HG03064 (cell line): ENCODE results near the gene FCHSD2.

Source experiments
- ATAC-seq: cut with Tn5 transposase; IDR thresholded peaks from one replicate; pipeline ENCODE4 v1.9.1; 2021; ENCODE audit warnings: low read depth; ENCODE audit not compliant: unreplicated experiment

The FCHSD2 gene

DNA sequence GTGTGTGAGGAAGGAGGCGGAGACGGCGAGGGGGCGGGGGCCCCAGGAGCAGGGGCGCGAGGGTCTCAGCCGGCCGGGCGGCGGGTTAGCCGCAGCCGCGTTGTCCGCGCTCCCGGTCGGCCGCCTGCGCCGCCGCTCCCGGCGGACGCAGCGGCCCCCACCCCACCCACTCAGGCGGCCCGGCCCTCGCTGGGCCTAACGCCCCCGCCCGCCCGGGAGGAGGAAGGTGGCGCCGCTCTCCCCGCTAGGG is at the start of gene FCHSD2:
TSS of gene FCHSD2 (minus strand) at position 191 of the 250 bp plus-strand sequence. CDS start 441 bp downstream, outside the sequence.
- ATAC-seq = no peak

DNA sequence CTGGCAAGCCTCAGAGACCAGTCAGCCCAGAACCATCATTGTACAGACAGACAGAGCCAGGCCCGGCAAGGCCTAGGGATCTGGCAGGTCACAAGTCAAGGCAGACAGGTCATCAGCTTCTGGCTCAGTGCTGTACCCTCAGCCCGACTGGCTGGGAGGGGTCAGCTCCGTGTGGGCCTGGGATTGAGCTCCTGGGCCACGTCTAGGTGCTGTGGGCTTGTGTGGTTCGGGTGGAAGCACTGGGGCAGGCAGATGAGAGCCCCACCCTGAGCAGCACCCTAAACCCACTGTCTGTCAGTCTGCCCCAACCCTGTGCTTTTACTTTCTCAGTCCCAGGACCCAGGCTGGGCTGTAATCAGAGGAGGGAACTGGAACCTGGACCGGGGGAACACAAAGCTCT is 49.0 kb upstream of the FCHSD2 start:
- ATAC-seq = no peak

DNA sequence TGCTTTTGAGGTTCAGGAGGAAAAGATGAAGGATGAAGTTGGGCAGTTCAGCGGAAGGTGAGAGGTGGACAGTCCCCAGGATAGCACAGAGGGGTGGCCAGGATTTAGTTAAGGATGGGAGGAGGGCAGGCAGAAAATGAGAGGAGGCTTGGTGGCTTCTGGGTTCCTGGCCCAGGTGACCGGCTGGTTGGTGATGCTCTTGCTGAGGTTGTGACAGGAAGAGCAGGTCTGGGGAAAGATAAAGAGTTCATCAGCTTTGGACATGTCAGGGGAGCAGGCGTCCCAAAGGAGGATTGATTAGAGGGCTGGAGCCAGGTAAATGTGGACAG is 48.4 kb upstream of the FCHSD2 start:
- no peak for ATAC-seq

DNA sequence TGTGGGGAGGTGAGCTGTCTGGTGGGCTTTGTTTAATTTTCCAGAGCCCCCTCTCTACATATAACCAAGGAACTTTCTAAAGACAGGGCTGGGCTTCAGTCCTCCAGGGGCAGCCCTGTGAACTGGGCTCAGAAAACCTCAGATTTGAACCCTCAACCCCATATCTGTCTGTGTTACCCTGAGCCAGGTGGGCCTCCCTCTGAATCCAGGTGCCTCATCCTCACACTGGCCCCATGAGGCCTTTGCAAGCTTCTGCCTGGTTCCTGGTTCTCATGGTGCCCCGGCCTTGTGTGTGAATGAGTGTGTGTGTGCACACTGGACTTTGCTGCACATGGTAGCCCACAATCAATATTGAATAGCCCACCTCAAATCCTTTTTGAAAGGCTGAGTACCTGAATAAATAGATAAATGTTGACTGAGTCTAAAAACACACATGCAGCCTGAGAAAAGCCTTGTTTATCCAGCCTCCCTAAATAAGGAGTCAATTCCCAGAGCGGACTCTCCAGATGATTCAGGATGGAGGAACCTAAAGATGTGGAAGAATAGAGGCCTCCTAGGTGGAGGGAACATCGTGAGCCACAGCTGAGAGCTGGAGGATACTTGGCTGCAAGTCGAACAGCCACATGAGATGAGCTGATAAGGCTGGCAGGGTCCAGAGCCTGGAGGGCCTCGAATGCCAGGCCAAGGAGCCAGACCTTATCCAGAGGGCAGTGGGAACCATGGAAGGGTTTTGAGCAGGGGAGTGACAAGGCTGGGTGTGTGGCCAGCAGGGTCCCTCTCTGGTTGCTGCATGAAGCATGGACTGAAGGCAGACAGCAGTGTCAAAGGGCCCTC is 47.8 kb upstream of the FCHSD2 start:
- no peak for ATAC-seq

DNA sequence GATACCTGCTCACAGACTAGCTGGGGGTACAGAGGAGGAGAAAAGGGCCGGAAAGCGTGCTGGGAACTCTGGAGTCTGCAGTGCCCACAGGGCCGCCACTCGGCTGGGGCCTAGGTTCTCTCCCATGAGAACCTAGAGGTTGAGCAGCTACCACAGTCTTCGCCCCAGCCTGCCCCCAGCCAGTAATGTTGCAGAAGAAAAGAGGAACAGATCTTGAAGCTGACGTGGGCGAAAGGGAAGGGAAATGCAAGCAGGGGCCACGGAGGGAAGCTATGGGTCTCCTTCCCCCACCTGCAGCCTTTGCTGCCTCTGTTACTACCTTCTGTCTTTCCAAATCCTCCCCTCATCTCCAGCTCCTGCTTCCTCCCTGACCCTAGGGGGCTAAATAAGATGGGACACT is 47.2 kb upstream of the FCHSD2 start:
- ATAC-seq = no peak

DNA sequence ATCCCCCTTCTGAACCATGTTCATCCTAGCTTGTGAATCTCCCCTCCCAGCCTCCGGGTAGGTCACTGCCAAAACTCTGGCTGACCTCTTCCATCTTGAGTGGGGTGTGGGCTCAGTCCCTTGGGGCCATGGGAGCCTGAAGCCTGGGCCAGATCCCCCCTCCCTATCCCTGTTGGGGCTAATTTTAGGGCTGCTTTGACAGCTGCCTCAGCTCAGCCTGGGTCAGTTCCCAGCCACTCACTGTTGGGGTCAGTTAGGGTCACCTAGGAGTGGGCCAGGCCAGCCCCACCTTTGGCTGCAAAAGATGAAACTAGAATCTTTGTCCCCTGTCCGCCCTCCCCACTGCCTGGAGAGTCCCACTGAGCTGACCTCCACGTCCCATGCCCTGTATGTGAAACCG is 46.2 kb upstream of the FCHSD2 start:
- no peak for ATAC-seq

DNA sequence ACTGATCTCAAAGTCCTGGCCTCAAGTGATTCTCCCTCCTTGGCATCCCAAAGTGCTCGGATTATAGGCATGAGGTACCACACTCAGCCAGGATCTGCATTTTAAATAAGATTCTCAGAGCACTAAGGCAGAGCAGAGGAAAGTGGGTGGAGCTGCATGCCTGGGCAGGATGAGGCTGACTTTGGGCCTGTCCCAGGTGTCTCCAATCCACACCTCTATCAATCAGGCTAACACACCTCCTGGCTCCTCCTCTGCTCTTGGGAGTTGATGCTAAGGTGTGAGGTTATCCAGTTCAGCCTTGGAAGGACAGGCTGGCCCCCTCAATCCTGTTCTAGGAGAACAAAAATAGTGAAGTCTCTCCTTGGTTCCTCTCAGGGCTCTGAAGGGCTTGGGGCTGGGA is 45.7 kb upstream of the FCHSD2 start:
- ATAC-seq = no peak

DNA sequence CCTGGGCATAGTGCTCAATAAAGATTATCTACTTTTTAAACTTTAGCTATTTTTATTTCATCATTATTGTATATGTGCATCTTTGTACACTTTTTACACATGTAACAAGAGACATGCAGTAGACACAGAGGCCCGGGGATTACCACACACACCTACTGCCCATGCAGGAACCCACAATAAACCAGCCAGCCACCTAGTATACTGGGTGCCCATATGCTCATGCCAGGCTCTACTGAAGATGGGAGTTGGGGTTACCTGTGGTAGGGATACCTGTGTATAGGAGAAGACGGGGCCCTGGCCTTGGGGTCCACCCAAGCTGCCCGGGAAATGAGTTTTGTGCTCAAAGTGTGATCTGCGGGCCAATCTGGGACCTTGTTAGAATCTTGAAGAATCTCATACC is 44.8 kb upstream of the FCHSD2 start:
- ATAC-seq = no peak

DNA sequence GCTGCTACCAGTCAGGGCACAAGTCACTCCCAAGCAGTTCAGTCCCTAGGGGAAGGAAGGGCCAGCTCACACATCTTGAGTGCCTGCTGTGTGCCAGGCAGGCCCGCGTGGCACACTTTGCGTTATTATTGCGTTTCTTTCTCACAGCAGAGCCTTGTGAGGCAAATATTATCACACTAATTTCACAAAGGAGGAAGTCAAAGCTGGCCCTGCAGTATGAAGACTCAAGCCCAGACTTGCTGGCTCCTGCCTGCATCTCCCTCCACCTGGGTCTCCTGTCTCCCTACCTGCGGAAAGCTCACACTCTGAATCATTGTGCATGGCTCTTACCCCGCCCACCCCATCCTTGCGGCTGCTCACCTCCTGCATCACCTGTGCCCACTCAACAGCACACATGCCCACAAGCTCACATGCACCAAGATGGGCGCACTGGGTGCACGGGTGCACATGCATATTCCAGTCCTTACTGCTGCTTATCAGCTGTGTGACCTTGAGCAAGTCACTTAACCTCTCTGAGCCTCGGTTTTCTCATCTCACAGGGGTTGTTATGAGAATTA is 44.3 kb upstream of the FCHSD2 start:
- ATAC-seq = no peak

DNA sequence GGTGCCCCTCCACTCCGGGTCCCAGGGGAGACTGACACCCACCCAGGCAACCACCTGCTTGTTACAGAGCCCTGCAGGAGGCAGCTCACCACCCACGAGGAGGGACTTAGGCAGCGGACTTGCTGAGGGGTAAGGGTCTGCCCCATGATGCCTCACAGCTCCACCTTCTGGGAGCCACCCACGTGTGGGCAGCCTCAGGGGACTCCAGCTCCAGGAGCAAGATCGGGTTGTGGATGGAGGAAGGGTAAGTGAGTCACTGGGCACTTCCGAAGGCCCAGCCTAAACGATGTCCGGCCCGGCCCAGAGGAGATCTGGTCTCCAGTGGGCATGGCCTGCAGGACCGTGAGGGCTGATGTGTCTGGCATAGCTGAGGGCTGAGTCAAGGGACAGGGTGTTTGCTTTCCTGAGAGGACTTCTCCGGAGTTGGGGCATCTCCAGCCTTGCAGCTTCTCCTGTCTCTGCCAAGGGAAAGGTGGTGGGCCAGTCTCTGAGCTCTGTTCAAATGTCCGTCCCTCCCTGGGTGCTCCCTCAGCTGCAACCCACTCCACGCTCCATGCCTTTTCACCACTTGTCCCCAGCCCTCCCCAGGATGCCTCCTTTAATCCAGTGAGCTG is 43.7 kb upstream of the FCHSD2 start:
- ATAC-seq = no peak

DNA sequence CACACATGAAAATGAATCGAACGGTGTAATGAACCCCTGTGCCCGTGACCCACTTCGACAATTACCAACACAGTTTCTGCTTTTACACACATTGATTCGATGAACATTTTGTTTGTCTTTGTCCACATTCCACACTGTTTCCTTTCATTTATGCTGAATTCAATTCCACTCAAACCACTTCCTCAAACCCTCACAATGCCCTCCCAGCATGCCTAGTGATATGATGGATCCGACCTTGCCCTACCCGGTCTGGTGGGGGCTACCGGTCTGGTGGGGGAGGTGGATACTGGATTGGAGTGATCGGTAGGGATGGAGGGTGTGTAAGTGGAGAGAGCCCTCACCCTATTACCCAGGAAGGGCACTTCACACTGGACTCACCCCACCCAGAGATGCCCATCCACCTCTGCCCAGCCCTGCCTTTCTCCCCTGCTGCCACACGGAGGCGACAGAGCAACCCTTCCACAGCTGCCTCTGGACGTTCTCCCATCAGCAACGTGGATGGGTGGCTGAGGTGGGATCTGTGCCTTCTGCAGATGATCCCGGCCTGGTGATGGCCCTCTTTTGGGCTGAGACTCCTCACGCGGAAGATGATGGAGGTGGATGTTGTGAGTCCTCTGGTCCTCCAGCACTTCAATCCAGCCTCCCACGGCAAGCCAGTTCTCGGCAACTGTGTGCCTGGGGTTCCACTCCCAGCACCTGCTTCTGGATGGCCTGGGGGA is 43.0 kb upstream of the FCHSD2 start:
- ATAC-seq = no peak

DNA sequence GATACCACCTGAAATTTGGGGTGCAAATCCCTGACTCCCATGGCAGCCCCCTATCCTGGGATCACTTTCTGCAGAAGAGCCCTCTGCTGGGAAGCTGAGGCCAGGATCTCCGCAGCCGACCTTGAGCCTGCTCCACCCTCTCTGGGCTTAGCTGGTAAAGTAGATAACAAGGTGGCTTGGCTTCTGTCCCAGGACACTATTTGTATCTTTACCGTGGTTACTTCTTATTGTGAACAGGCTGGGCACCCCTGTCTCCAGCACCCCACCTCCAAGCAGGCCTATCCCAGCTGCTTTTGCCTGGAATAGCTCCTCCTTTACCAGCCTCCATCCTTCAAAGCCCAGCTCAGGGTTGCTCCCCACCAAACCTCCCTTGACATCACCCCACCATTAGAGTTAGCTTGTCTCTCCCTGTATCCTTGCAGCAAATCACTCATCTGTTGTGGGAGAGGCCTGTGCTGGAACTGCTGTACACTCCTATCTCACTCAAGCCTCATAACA is 40.8 kb upstream of the FCHSD2 start:
- ATAC-seq = no peak

DNA sequence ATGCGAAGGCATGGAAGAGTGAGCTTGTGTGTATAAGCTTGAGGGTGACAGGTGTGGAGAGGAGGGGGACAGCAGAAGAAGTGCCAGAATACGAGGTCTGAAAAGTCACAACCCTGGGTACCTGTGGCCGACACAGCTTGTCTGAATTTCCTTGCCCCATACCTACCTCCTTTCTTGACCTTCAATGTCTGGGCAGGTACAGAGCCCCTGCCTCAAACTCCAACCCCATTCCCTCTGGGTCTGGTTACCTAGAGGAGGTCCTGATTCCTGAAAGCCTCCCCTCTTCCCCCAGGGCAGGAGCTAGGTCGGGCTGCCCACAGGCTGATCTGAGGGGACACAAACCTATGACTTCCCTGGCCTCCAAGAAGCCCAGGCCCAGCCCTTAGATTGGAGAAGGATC is 36.6 kb upstream of the FCHSD2 start:
- no peak for ATAC-seq

DNA sequence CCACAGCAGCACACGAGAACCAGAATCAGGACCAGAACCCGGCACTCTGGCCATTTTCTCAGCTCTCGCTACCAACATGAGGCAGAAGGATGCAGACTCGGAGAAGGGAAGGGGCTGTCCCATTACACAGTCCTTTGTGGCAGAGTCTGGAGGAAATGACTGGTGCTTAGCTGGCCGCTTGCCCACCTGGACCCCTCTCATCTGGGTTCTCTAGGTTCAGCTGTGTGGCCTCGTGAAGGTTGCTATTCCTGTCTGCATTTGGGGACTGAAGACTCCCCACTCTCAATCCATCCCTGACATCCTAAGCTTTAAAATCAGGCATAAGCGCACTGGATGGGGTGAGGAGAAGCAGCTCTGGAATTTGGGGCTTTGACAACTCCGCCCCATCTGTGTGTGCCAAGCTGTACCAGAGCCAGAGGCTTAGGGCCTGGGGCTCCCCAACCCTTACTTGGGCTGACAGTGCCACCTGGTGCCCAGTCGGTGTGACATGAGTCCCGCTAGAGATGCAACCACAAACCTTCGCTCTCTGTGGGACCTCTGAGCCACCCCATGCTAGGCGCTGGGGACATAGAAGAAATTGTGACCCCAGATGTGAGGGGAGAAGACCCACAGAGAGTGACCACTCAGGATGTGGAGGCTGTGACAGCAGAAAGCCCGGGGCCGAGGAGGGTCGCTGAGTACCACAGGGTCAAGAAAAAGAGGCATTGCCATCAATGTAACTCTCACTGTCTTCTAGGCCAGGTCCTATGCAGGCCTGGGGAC is 35.8 kb upstream of the FCHSD2 start:
- ATAC-seq = no peak

DNA sequence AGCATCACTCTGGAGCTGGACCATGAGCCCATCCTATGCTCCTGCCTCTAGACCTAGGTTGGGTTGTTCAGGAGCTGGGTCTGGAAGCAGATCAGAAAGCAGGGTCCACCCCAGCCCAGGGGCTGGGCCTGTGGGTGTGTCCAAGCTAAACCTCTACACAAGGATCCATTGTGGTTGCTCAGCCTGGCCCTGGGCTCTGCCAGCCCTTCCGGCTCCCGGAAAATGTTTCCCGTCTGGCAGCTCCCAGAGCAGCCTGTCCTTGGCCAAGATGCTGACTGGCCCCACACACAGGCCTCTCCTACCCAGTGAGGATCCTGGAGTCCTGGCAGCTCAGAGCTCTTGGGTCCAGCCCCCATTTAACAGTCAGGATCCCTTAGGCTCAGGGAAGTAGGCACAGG is 35.3 kb upstream of the FCHSD2 start:
- ATAC-seq = no peak

DNA sequence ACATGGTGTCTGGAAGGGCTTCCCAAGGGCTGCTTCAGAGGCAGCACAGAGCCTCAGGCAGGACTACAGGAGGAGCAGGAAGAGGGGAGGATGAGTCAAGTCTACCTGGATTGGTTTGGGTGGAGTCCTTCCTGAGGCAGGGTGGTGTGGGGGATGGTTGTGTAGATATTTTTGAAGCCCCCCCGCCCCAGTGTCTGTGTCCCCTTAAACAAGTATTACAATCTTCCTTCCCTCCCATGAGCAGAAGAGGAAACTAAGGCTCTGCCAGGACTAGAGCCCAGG is 34.7 kb upstream of the FCHSD2 start:
- ATAC-seq = no peak

DNA sequence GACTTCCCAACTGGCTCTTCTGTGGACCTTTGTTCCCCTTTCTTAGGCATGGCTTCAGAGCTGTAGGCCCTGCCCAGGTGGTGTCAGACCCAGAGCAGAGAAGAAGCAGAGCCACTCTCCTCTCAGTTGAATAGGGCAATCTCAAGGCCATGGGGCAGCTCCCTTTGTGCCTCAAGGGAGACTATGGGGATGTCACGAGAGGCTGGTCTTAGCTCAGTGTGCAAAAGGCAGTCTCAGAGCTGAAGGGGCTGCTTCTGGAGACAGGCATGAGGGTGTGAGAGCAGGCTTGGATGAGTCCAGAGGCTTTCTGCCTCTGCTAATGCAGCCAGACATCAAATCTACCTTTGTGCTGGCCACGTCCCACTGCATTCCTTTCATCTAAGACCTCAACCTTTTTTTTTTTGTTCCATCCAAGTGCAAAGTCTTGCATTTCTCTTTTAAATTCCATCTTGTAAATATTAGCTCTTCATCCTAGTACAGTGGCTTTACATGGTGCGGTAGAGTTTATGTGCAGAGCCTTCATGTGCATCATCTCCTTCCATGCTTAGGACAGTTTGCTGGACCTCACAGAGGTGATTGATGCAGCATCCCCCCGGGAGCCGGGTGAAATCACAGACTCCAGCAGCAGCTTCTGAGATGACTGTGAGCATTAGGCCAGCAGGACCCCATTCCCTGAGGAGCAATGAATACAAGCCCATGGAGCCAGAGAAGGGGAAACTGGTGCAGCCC is 34.2 kb upstream of the FCHSD2 start:
- no peak for ATAC-seq

DNA sequence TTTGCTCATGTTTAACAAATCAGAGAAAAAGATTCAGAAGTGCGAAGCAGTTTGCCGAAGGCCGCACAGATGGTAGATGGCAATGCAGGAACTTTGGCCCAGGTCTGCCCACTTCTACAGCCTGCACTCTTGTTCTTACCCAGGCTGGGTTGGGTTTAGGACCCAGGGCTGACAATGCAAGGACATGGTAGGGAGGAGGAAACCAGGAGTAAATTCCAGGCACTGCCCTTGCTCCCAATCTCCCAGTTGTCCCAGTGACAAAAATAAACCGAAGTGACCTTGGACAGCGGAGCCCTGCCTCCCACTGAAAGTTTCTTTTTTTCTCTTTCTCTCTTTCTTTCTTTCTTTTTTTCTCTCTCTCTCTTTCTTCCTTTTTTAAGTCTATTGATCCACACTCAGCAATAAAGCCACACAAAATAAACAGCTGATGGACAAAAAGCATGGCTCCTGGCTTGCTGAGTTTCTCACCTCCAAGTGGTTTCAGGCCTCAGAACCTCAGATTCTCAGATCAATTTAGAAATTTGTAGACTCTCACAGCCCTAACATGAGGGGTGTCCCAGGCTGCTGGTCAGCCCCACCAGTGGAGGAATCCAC is 33.5 kb upstream of the FCHSD2 start:
- no peak for ATAC-seq

DNA sequence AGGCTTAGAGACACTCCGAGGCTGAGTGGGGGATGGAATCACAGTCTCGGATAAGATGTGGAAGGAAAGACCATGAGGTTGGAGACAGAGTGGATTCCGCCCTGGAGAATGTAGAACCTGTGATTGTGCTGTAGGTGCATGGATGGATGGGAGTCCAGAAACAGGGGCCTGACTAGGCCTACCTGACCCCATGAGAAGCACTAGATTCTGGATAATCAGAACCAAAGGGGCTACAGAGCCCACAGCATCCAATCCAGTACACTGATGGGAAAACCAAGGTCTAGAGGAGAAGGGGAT is 32.3 kb upstream of the FCHSD2 start:
- ATAC-seq = no peak

DNA sequence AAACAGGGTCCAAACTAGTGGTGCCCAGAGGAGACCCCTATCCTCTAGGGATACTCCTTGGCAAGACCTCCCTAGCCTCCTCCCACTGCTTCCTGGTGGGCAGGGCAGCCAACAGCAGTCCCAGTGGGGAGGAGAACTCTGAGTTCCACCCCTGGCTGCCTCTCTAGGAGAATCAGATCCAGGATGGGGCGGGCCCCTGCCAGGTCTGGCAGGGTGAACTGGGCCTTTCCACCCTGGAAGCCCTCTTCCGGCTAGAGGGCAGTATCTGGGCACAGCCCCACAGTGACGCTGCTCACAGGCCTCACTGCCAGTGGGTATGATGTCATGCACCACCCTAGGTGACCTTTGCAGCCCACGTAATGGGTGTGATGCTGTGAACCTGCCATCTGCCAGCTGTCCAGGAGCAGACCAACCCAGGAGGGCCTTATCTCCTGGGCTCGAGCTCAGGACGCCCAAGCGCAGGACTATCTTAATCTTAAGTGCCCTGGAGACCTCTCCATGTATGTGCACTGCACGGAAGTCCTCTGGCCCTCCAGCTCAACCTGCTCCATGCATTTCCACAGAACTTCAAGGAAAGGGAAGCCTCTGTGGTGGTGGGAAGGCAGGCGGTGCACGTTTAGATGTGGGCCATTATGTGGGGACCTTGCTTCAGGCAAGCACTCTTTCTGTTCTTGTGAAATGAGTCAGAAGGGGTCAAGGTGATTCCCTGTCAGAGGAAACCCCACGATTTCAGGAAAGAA is 31.8 kb upstream of the FCHSD2 start:
- no peak for ATAC-seq
